Myocyte (in vitro differentiated cells): ENCODE results near the gene ZNF10. TPM values are rescaled to one million over a fixed set of nuclear protein-coding genes. Genes with fewer than 3 reads are reported as not detected.

Experiments
- DNase-seq: peaks from one replicate; pipeline ENCODE4 v3.0.0-alpha.2; 2012; ENCODE audit warnings: low read depth
- polyA plus RNA-seq: library from polyadenylated mRNA; unstranded; fragments of >200 nt; gene quantifications from one replicate; pipeline ENCODE4 v1.2.1, GENCODE V29; 2012; ENCODE audit warnings: missing spikeins
- total RNA-seq: library from RNA; depleted of rRNA; stranded (reverse); fragments of >200 nt; gene quantifications from 2 replicates; pipeline ENCODE4 v1.2.3, GENCODE V29; 2014

The ZNF10 gene
- 5.6 and 9.3 TPM in 2 replicates for total RNA-seq
- 3.9 TPM for polyA plus RNA-seq

DNA sequence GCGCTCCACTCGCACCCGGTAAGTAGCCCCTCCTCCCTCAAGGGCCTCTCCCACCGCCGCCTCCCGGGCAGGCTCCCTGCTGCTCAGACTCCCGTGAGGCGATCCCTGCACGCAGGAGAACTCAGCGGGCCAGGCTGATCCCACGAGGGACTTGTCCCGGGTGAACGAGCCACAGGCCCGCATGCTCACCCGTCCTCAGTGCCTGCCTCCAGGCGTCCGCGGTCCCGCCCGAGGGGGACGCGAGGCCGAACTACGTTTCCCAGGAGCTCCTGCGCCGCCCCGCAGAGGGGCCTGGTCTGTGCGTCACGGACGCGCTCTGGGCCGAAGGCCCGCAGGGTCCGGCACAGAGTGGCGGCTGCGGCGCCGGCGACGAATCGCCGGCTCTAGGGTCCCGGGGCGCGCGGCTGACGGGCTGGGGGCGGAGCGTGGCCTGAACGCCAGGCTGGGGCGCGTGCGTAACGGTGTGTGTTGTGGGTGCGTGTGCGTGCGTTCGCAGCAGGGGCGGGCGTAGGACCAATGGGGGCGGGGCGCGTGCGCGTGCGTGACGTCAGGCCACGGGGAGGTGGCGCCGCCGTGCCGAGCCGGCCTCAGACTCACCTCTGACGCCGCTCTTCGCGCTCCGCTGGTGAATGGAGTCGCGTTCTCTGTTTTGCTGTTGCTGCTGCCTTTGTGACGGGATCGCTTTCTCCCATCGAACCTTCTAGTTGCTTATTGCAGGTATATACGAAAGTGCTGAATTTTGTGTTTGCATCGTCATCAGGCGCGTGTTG is at the start of gene ZNF10, which contains the start of gene ZNF891:
TSS of gene ZNF10 (plus strand) at position 590 of the 770 bp plus-strand sequence. CDS start 13,866 bp downstream, outside the sequence.
TSS of gene ZNF891 (minus strand) at position 237 of the 770 bp plus-strand sequence. CDS start 8,356 bp downstream, outside the sequence.
- peak; percentile 96 for DNase-seq

DNA sequence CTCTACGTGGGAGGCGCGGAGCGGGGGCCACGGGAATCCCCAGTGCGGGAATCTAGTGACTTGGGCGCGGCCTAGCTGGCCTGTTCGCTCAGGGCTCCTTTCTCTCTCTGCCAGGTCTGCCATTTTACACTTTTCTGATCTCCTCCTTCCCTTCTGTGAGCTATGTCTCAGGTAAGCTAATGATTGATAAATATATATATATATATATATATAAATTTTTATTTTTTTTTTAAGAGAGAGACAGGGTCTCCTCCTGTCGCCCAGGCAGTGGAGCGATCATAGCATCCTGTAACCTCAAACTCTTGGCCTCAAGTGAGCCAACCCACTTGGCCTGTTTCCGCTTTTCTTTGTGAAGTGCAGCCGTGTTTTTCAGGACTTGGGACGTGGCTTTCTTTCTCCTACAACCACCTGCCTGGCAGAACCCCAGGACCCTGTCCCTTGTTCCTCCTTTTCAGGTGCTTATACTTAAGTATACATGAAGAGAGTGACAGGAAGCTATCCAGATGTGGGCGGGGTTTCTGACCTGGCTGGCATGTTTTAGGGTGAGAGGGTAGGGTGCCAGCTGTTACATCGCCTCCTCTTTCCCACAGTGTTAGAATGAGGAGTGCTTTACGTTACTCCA is 49.2 kb upstream of the ZNF10 start:
- DNase-seq = no peak

DNA sequence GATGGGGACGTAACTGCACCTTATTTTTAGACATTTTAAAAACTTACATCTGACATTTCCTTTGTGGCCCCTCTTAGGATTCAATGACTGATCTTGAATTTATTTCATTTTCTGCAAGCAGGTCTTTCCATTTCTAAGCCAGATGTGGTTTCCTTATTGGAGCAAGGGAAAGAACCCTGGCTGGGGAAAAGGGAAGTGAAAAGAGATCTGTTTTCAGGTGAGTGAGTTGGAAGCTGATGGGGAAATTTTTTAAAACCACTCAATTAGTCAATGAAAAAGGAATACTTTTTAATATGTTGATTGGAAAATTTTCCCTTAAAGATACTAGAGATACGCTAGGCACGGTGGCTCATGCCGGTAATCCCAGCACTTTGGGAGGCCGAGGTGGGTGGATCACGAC is 47.1 kb upstream of the ZNF10 start:
- no peak for DNase-seq

DNA sequence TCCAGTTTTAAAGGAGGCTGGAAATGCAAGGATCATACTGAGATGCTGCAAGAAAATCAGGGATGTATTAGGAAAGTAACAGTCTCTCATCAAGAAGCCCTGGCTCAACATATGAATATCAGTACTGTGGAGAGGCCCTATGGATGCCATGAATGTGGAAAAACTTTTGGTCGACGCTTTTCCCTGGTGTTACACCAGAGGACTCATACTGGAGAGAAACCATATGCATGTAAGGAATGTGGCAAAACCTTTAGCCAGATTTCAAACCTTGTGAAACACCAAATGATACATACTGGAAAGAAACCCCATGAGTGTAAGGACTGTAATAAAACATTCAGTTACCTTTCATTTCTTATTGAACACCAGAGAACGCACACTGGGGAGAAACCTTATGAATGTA is 24.8 kb upstream of the ZNF10 start:
- no peak for DNase-seq

DNA sequence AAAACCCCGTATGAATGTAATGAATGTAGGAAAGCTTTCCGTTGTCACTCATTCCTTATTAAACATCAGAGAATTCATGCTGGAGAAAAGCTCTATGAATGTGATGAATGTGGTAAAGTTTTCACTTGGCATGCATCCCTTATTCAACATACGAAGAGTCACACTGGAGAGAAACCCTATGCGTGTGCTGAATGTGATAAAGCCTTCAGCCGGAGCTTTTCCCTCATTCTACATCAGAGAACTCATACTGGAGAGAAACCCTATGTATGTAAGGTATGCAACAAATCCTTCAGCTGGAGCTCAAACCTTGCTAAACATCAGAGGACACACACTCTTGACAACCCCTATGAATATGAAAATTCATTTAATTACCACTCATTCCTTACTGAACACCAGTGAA is 24.2 kb upstream of the ZNF10 start:
- no peak for DNase-seq

DNA sequence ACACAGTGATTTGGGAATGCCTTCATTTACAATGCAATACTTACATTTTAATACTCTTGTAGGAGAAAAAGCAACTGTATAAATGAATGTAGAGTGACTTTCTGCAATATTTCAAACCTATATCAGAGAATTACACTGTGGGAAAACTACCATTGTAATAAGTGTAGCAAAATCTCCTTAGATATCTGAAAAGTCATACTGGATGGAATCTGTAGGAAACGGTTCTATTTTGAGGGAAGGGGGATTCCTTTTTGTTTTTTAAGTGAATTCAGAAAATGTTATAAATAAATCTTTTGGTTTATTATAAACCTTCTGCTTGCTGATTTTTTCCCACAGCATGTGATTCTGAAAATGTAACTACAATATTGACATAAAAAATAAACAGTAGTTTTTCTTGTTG is 23.3 kb upstream of the ZNF10 start:
- DNase-seq = no peak

DNA sequence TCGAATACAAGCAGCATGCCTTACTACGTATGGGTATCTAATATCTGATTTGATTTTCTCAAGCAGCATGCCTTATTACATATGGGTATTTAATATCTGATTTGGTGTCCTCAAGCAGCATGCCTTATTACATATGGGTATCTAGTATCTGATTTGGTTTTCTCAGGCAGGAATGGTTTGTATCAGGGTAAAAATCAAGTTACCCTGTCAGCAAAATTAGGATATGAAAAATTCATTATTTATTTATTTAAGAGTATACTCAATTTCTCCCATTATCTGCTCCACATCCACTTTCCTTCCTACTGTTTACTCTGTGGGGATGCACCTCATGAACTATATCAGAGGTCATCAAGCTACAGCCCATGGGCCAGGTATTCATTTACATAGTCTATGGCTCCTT is 22.3 kb upstream of the ZNF10 start:
- no peak for DNase-seq

DNA sequence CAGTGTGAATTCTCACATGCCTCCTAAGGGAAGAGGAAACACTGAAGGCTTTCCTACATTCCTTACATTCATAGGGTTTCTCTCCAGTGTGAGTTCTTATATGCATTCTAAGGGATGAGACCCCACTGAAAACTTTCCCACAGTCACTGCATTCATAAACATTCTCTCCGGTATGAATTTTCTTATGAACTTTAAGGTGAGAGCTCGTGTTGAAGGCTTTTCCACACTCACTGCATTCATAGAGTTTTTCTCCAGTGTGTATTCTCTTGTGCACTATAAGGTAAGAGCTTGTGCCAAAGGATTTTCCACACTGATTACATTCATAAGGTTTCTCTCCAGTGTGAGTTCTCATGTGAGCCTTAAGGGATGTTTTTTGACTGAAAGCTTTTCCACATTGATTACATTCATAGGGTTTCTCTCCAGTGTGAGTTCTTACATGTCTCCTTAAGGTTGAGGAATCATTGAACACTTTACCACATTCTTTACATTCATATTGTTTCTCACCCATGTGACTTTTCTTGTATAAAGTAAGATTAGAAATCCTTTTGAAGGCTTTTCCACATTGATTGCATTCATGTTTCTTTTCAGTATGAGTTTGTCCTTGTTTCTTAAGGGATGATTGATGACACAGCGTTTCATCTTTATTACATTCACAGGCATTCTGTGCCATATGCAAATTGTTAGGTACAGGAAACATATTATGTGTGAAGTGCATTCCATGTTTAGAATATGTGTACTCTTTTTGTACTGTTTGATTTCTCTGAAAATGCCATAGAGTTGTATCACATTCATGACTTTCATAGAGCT is 9.8 kb upstream of the ZNF10 start:
- DNase-seq = no peak

DNA sequence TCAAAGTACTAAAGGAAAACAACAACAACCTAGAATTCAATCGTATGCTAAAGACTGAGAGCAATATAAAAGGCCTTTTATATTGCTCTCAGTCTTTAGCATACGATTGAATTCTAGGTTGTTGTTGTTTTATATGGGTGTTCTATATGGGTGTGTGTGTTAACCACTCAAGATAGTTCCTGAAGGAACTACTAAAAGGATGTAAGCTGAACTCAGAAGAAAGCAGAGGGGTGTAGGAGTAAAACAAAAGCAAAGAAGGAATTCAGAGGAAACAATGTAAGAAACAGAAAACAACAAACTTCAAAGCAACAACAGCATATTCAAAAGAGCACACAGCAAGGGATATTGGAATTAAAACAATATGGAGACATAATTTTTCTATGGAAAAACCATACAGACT is 5.8 kb upstream of the ZNF10 start:
- DNase-seq = no peak

DNA sequence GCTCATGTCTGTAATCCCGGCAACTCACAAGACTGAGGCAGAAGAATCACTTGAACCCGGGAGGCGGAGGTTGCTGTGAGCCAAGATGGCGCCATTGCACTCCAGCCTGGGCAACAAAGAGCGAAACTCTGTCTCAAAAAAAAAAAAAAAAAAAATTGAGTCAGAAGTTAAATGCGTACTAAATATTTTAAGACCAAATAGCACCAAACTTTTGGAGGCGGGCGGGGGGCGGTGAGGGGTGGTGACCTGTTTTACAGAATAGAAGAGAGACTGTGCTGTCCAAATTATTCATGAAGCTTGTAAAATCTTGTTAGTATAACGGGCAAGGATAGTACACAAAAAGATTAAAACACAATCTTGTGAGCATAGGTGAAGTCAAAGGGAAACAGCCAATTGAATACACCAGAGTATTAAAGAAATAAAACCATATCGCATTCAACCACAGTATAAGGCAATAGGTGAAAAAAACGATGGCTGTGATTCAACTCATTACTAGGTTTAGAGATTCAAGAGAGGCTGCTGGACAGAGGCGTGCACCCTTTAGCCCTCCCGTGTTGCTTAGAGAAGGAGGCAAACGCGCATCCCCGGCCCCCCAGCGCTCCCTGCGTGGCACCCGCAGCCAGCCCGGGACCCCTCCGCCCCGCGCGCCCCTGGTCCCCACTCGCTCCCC is 924 bp upstream of the ZNF10 start:
- DNase-seq = no peak

DNA sequence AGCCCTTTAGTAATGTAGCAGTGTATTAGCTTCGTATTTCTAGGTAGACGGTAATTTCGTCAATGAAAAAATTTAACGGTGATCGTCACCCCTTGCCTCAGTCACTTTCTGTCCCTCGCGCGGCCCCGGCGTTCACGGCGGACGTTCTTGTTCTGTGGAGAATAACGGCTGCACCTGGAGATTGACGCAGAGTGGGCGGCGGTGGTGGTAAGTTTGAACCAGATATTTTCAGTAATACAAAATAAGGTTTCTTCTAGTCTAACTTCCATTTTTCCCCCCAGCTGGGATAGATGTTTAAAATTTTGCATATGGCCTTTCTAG is 341 bp downstream of the ZNF10 start:
- DNase-seq = no peak

DNA sequence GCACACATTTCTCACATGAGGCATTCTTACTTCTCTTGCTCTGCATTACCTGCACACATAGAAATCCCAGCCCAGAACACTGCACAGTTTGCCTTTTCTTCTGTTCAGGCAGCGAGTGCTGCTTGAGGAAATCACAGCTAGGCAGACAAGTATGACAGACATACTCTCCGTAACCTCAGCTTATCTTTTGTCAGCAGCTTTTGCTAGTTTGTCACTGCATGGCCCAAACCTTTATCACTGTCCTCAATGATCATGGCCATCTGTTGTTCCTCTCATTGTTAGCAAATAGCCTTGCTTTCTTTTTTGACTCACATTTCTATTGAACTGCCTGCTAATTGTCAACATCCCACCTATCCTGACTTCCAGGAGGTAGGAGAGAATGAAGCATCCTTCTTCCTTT is 5.3 kb downstream of the ZNF10 start:
- no peak for DNase-seq

DNA sequence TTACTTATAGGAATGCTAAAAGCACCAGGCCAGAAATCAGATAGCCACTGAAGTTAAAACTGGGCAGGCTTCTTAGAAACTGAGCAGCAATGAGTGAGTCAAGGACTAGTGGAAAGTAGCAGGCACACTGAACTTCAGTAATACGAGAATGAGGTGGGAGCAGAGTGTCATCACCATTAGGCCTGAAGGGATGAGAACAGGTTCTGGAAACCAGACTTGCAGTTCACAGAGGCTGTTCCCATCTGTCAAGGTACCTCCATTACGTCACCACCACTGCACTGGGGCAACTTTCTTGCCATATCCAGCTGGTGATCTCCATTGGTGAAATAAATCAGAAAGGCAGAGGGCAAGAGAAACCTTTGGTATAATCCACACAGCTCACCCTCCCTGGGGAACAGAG is 15.6 kb downstream of the ZNF10 start:
- DNase-seq = no peak

DNA sequence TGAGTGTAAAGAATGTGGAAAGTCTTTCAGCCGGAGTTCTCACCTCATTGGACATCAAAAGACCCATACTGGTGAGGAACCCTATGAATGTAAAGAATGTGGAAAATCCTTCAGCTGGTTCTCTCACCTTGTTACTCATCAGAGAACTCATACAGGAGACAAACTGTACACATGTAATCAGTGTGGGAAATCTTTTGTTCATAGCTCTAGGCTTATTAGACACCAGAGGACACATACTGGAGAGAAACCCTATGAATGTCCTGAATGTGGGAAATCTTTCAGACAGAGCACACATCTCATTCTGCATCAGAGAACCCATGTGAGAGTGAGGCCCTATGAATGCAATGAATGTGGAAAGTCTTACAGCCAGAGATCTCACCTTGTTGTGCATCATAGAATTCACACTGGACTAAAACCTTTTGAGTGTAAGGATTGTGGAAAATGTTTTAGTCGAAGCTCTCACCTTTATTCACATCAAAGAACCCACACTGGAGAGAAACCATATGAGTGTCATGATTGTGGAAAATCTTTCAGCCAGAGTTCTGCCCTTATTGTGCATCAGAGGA is 25.8 kb downstream of the ZNF10 start:
- DNase-seq = no peak

DNA sequence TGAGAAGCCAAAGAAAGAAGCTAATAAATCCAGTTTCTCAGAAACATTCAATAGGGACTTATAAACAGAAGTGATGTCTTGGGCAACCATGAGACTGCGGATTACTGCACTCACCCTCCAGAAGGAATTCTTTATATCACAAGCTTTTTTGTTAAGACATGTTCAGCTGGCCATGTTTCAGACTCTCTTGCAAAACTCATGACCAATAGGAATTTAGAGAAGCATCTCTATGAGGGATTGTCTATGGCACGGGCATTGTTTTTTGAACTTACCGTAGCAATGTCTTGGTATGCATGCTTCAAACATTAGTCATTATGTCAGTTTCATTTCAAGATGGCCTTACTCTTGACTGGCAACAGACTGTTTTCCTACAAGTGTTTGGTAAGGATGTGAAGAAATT is 35.3 kb downstream of the ZNF10 start:
- no peak for DNase-seq

DNA sequence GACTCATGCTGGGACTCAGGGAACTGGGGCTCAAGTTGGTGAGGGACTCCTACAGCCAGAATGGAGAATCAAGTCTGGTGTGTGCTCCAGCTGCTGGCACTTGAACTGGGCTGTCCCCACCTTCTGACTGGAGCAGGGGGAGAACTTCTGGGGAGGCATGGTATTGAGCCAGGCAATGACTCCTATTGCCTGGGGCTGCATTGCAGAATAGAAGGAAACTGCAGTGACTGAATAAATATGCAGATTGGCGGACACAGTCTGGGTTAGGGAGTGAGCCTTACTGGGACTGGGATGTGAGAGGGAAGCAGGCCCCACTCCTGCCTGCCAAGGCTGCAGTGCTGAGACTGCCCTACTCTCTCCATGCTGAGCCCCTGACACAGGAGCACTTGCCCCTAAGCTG is 42.1 kb downstream of the ZNF10 start:
- no peak for DNase-seq

DNA sequence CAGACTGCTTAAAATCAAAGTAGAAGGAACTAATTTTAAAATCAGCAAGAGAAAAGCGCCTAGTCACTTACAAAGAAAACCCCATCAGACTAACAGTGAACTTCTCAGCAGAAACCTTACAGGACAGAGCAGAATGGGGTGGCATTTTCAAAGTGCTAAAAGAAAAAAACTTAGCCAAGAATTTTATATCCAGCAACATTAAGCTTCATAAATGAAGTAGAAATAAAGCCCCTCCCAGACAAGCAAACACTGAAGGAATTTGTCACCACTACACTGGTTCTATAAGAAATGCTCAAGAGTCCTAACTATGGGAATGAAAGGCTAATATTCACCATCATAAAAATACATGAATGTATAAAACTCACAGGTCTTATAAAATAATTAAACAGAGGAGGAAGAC is 44.5 kb downstream of the ZNF10 start:
- DNase-seq = no peak

DNA sequence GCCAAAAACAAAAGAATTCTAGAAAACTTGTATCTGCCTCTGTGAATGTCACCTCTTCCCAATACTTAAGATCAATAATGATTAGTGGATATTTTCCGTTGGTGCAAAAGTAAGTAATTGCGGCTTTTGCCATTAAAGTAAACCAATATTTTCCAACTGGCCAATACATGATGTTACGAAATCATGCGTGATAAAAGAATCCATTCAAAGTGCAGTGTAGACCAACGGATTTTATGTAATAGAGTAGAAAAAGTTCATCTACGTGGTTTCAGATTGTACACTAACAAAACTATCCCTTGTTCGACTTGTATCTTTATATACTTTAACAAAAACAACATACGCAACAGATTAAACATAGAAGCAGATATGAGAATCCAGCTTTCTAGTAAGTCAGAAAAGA is 50.2 kb downstream of the ZNF10 start:
- no peak for DNase-seq

DNA sequence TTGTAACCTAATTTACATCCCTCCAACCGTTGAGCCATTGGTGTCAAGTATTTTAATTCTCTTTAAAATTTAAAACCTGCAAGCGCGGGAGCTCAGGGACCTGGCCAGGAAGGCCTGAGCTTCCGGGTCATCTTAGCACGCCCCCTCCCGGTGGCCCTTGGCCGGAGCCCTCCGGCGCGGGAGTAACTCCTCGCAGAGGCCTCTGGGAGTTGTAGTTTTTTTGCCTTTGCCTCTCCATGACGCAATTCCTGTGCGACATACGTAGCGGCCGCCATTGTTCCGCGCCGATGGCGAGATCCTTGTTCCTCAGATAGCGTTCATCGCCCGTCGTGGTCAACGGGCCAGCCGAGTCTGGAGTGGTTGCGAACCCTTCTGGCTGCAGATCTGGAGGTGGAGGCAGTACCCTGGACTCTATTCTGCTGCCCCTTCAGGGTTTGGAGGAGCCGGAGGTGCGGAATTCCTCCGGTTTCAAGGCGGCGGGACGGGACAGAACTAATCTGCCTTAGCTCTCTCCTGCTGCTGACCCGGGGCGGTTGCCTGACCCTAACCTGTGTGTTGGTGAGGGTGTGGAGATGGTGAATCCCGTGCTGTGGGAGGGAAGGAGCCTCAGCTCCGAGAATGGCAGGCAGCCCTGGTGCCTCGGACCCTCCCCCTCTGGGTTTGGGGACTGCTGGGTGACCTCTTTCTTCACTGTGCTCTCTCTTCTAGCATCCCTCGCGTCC is 51.0 kb downstream of the ZNF10 start, which contains the start of gene ZNF268:
TSS of gene ZNF268 (plus strand) at position 258 of the 722 bp plus-strand sequence. CDS start 503 bp downstream, outside the sequence.
- peak; percentile 95 for DNase-seq

DNA sequence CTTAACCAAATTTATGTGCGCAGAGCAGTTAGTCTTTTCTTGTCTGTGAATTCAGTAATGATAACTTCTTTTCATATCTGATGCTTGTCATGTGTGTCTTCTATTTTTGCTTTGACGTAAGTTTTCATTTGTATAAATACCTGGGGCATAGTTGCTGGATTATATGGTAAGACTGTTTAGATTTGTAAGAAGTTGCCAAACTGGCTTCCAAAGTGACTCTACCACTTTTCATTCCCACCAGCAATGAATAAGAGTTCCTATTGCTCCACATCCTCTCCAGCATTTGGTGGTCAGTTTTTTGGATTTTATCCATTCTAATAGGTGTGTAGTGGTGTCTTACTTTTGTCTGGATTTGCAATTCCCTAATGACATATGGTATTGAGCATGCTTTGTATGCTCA is 59.7 kb downstream of the ZNF10 start:
- DNase-seq = no peak
